Midbrain (tissue), 1 donor: ENCODE measurements around the gene PLA1A.

Experiments
- DNase-seq: peaks from one replicate; lab custom pipeline; 2025; lab: John Stamatoyannopoulos, UW

PLA1A gene

GRCh38 chr3:119636891-119637611 lies 39.4 kb downstream of the PLA1A start:
- DNase-seq = no peak

GRCh38 chr3:119637679-119638477 lies 40.2 kb downstream of the PLA1A start:
- DNase-seq = no peak

GRCh38 chr3:119639494-119640350 lies 42.0 kb downstream of the PLA1A start:
- no peak for DNase-seq

GRCh38 chr3:119641416-119641815 lies 43.7 kb downstream of the PLA1A start:
- no peak for DNase-seq

GRCh38 chr3:119642746-119643473 lies 45.2 kb downstream of the PLA1A start:
- DNase-seq = no peak

- DNase-seq = no peak
Measured at GRCh38 chr3:119643528-119643927, 45.8 kb downstream of the PLA1A start.

GRCh38 chr3:119644481-119644880 lies 46.8 kb downstream of the PLA1A start:
- DNase-seq = no peak

- no peak for DNase-seq
Measured at GRCh38 chr3:119645813-119646212, 48.1 kb downstream of the PLA1A start.

- no peak for DNase-seq
Measured at GRCh38 chr3:119647171-119647570, 49.5 kb downstream of the PLA1A start.

GRCh38 chr3:119647843-119648575 lies 50.3 kb downstream of the PLA1A start:
- no peak for DNase-seq

GRCh38 chr3:119649761-119650160 lies 52.1 kb downstream of the PLA1A start:
- DNase-seq = no peak

GRCh38 chr3:119652306-119653033 lies 54.8 kb downstream of the PLA1A start:
- no peak for DNase-seq

- no peak for DNase-seq
Measured at GRCh38 chr3:119653876-119654275, 56.2 kb downstream of the PLA1A start.

- DNase-seq = no peak
Measured at GRCh38 chr3:119657887-119658702, 60.4 kb downstream of the PLA1A start.

- DNase-seq = no peak
Measured at GRCh38 chr3:119658994-119659393, 61.3 kb downstream of the PLA1A start.

GRCh38 chr3:119659606-119660291 lies 62.1 kb downstream of the PLA1A start:
- no peak for DNase-seq

- no peak for DNase-seq
Measured at GRCh38 chr3:119660474-119661440, 63.1 kb downstream of the PLA1A start, which contains the start of gene POPDC2. POPDC2 (minus strand) TSS chr3:119660589; CDS start chr3:119660423, 166 bp downstream.
